T1000 (cell line): ENCODE data around the gene ARL6IP4.

Experiments used
- DNase-seq: peaks from one replicate; lab custom pipeline; 2025; ENCODE audit warnings: mixed read lengths; lab: John Stamatoyannopoulos, UW

ARL6IP4 gene

DNA sequence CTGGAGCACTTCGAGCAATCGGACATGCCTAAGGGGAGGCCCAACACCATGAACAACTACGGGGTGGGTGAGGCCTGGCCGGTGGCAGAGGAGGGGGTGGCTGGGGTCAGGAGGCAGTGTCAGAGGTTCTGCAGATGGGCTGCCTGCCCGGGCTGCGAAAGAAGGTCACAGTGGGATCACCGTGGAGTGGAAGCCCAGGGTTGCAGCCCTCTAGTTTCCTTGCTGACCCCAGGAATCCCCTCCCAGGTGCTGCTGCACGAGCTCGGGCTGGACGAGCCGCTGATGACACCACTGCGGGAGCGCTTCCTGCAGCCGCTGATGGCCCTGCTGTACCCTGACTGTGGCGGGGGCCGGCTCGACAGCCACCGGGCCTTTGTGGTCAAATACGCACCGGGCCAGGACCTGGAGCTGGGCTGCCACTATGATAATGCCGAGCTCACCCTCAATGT lies 1.9 kb upstream of the ARL6IP4 start:
- no peak for DNase-seq

DNA sequence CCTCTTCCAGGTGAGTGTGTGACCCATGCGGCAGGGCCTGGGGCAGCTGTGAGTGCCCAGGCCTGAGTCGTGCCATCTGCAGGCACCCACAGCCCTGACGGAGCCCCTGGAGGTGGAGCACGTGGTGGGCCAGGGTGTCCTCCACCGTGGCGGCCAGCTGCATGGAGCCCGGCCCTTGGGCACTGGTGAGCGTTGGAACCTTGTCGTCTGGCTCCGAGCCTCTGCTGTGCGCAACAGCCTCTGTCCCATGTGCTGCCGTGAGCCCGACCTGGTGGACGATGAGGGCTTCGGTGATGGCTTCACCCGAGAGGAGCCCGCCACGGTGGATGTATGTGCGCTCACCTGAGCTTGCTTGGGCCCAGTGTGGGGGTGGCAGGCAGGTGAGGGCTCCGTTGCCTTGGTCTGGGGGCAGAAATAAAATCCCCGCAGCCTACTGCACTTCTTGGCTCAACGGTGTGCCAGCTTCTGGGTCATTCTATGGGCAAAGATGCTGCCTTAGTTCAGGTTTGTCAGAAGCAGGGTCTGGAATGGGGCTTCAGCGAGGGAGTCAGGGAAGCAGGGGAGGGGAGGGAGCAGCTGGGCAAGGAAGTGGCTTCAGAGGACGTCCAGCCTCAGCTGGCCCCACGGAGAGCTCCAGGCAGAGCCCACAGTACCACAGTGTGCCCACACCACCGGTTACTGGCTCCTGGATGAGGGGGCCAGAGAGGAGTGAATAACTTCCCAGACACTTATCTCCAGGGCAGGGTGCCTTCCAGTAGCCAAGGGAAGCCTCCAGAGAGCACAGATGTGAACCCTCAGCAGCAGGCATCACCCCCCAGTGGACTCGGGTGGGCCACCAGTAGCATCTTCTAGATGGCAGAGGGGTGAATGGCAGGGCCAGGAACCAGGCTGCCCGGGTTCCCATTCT lies 1.2 kb upstream of the ARL6IP4 start:
- no peak for DNase-seq

DNA sequence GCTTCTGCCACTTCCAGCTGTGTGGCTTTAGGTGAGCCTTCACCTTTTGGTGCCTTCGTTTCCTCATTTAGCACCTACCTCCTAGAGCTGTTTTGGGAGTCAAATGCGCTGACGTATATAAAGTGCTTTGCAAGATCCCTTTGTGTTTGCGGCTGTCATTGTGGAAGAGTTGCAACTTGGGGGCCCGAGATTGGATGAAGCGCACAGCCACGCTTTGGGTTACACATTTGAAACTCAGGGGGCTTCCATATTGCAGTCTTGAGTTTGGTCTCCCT lies 636 bp upstream of the ARL6IP4 start:
- DNase-seq = no peak

DNA sequence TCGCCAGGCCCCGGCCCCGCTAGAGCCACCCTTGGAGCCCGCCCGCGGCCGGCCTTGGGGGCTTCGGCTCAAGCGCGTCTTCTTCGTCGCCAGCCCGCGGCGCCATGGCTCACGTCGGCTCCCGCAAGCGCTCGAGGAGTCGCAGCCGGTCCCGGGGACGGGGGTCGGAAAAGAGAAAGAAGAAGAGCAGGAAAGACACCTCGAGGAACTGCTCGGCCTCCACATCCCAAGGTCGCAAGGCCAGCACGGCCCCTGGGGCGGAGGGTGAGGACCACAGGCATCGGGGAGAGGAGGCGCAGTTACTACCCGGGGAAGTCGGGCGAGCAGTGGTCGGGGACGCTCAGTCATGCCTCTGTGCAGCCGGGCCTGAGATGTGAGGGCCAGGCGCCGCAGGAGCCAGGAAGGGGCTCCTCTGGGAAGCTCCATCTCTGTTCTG lies 573 bp downstream of the ARL6IP4 start:
- DNase-seq = no peak

DNA sequence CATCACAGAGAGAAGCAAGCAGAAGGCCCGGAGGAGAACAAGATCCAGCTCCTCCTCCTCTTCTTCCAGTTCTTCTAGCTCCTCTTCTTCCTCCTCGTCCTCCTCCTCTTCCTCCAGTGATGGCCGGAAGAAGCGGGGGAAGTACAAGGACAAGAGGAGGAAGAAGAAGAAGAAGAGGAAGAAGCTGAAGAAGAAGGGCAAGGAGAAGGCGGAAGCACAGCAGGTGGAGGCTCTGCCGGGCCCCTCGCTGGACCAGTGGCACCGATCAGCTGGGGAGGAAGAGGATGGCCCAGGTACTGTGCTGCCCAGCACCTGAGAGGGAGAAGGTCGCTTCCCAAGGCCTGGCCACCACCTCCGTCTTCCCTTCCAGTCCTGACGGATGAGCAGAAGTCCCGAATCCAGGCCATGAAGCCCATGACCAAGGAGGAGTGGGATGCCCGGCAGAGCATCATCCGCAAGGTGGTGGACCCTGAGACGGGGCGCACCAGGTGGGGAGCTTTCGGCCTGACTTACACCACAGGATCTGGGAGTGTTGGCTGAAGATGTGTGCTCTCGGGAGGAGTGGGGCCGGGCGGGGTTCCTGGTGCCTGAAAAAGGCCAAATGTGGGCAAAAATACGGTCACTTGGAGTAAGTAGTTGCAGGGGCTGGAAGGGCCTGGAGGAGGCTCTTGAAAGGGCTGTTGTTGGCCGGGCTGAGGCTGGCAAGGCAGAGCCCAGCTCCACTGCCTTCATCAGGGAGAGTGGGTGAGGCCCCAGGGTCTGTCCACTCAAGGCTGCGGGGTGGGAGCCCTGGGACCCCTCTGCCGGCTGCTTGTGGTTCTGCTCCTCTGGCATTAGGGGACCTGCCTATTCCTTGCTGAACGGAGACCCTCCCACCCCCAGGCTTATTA lies 1.4 kb downstream of the ARL6IP4 start:
- DNase-seq = no peak

DNA sequence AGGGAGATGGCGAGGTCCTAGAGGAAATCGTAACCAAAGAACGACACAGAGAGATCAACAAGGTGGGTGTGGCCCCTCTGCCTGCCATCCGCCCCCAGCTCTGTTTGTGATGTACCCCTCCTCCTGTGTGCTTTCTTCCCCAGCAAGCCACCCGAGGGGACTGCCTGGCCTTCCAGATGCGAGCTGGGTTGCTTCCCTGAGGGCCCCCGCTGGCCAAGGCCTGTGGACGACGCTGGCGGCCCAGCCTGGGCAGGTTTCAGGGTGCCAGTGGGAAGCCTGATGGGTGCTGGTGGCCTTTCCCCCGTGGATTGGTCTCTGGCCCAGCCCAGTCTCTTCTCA lies 2.0 kb downstream of the ARL6IP4 start:
- no peak for DNase-seq

DNA sequence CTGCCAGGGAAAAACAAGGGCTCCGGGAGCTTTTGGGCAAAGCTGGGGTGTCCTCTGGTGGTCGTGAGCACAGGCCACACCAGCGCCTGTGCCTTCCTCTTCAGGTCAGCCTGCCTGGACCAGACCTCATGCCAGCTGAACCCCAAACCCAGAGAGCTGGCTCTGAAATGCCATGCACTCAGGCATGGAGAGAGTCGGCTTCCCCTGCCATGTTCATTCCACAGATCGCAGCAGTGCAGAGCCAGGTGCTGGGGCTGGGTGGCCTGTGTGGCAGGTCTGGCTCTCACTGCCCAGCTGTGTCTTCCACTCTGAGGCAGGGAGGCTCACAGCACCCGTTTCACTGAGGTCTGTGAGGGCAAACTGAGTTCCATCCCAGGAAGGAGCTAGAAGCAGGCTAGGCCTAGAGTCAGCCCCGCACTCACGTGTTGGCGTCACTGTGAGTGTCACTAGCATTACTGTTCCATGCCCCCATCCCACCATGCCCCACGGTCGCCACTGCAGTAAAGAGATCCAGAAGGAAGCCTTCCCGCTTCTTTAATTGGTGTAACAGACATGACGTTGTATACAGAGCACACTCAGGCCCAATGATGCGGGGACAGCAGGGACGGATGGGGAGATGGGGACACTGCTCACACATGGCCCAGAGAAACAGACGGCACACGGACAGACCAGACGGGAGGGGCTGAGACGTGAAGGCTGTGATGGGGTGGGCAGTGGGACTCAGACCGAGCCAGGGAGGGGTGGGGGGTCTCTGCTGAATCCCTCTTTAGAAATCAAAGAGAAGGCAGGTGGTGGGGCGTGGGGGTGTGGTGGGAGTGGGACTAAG lies 2.7 kb downstream of the ARL6IP4 start:
- no peak for DNase-seq

DNA sequence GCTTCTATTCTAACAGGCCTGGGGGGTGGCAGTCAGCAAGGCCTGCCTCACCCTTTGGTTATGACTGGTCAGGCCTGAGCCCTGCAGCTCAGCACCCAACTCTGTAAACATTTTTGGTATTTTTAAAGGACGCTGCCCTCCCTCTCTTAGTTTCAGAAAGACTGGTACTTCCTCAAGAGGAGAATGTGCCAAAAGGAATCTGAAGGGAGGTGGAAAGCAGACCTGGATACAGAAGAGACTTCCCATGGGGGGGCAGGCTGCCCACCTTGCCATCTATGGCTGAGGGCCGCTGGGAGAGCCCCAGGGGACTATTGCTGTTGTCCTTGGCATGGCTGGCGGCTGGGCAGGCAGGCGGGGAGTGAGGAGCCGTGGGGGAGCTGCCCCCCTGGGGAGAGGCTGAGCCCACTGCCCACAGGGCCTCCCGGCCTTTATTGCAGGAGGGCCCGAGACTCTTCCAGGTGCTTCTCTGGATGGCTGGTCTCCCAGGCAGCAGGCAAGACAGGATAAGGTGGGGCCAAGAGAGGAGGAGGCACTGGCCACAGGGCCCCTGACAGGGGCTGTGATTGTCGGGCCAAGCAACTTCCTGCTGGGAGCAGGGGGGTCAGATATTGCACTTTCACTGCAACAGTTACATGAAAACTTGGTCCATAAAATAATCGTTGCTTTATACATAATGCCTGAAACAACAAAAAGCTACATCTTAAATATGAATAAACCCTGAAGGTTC lies 3.5 kb downstream of the ARL6IP4 start:
- no peak for DNase-seq

DNA sequence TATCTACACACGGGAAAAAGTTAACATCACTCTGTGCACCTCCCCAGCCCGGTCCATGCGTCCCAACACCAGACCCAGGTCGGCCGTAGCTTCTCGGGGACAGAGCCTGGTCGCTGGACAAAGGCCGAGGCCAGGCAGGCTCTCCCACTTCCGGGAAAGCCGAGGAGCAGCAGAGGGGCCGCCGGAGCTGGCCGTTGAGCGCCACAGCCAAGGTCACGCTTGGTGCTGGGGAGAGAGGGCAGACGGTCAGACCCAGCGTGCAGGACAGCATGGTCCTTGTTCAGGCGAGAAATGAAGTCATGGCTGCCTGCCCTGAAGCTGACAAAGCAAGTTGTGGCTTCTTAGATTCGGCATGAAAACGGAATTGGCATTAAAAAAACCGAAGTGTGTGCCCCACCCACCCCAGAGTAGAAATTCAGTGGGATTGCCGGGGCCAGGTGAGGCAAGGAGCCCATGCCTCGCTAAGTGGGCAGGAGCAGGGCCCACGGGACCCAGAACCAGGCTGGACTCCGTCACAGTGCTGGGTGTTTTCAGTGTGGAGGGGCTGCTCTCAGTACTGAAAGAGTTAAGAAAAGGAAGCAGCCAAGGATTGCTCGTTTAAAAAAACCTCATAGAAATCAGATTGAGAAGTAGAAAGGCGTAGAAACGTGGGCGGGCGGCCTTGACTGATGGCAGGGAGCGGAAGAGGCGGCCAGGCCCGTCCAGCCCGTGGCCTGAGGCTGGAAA lies 4.3 kb downstream of the ARL6IP4 start:
- DNase-seq = no peak

DNA sequence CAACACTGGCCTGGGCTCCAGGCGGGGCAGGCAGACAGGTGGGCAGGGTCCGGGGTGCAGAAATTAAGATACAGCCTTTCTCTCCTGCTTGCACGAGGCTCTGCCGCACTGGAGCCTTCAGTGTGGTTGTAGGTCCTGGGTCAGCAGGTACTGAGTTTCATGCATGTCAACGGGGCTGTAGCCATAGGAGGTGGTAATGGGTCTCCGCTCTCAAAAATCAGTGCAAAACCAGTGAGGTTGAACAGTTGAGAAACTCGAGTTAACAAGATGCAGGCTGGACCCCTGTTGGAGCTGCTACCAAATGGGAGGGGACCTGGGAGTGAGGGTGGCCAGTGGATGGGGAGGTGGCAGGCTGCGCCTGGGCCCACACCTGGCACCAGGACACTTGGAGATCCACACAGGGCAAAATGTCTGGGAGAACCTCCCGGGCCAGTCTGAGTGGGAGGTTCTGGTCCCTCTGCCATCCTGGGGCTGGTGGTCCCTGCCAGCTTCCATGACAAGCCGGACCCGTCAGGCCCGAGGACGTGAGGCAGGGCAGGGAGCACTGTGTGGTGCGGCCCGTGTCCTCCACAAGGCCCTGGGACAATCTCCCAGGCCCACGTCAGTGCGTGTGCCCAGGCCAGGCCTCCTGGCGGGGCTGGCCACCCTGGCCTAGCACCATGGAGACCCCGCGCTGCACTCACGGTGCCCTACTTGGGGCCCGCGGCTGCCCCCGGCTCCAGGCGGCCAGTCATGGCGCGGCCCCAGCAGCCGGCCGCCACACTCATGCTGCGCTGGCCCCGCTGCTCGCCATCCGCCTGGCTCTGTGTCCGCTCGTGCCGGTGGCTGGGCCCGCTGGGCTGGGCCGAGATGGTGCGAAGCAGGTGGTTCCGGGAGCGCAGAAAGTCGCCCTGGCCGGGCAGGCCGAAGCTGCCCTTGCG lies 5.1 kb downstream of the ARL6IP4 start:
- no peak for DNase-seq

DNA sequence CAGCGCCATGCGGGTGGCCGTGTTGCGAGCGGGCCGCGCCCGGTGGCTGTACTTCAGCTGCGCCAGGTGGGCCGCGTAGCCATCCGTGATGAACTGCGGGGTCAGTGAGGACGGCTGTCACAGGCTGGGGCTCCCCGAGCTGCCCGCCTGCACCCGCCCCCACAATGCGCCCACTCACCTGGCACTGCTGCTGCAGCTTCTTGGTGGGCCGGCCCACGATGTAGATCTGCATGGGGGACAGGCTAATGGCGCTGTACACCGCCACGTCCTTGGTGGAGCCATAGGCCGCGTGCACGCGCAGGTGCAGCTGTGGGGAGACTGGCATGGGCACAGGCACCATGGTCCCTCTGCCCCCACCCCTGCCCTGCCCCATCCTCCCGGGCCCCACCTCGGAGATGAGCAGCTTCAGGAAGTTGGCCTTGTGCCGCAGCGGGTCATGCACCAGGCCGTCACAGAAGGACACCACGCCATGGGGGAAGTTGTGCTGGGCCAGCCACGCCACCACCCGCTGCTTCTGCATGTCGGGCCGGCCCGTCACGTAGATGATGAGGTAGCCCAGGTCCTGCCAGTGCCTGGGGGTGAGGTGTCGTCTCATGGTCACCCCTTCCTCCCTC lies 5.9 kb downstream of the ARL6IP4 start:
- DNase-seq = no peak

DNA sequence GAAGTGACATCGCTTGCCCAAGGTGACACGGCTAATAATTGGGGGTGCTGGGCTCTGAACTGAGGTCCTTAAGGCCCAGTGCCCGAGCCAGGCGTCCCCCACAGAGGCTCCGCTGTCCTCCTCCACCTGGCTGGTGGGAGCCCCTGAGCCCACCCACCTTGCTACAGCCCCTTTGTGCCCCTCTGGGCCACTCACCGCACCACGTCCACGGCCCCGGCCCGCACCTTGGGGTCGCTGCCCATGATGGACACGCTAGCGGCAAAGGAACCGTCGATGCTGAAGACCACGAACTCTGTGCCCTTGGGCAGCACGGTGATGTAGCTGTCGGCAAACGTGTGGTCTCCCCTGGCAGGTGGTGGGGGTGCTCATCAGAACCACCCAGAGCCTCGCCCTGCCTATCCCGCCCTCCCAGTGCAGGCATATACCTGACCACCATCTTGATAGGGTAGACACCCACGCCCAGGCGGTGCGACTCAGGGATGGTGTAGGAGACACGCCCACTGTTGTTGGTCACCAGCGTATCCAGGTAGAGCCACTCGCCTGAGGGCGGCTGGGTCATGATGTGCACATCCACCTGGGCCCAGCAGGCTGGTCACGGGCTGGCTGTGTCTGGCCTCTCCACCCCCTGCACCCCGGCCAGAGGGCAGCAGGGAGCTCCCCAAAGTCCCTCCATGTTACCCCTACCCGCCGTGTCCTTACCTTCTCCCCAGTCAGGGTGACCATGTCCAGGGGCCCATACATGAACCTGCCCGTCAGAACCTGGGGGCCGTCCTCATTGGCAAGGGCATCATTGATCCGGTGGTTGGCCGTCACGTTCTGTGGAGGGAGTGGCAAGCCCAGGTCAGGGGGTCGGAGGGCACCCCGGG lies 6.8 kb downstream of the ARL6IP4 start:
- DNase-seq = no peak

DNA sequence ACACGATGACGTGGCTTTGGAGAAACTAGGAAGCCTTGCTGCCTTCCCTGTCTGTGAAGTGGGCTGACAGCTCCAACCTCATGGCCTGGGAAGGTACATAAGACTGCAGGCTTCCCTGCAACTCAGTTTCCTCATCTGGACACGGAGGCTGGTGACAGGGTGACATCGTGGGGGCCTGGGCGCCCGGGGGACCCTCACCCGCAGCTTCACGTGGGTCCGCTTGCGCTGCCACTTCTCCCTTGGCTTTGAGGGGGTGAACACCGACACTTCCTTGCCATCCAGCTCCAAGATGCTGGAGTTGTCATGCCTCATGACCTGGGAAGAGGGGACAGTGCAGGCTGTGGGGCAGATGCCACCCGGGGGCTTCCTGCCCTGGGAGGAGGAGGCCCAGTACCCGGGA lies 7.6 kb downstream of the ARL6IP4 start:
- no peak for DNase-seq

DNA sequence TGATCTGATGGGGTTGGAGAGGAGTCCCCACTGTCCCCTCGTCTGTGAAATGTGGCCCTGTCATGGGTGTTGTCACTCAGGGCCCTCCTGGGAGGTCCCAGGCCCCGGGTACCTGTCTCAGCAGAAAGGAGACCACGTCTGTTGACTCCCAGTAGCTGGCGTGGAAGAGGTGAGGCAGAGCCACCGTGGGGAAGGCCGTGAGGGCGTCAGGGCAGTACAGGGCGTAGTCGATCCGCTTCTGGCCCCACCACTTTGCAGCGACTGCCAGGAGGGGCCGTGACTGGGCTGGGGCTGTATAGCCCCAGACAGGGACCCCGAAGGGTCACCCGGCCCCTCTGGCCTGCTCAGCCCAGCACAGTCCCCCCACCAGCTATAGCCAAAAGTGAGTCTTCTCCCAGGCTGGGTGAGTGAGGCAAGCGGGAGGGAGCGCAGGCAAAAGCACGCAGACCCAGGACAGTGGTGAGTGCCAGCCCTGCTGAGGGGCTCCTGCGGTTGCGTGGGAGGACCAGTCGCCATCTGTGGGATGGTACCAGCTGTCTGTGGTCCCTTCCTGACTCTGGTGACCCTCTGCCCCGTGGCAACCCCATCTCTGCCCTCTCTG lies 8.2 kb downstream of the ARL6IP4 start:
- DNase-seq = no peak

DNA sequence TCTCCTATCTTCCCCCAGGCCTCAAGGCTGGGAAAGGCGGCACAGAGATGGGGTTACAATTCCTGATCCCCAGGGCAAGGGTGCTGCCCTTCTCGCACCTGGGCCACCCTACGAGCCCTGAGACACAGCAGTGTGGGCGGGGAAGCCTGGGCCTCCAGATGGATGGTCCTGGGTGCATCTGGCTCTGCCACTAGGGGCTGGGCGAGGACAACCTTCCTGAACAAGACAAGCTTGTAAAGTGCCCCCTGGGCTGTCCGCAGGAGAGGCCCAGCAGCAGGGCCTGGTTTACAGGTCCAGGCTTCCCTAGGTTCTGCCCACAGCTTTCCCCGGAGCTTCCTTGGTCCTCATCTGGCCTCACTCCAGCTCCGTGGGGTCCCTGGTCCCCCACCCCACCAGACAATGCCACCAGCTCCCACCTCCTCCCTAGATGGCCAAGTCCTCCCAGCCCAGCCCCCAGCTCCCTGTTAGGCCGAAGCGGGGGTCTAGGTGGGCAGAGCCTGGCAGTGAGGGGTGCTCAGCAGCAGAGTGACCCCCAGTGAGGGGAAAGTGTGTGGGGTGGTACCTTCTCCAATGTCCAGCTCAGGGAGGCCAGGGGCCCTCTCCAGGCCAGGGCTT lies 8.9 kb downstream of the ARL6IP4 start:
- DNase-seq = no peak

DNA sequence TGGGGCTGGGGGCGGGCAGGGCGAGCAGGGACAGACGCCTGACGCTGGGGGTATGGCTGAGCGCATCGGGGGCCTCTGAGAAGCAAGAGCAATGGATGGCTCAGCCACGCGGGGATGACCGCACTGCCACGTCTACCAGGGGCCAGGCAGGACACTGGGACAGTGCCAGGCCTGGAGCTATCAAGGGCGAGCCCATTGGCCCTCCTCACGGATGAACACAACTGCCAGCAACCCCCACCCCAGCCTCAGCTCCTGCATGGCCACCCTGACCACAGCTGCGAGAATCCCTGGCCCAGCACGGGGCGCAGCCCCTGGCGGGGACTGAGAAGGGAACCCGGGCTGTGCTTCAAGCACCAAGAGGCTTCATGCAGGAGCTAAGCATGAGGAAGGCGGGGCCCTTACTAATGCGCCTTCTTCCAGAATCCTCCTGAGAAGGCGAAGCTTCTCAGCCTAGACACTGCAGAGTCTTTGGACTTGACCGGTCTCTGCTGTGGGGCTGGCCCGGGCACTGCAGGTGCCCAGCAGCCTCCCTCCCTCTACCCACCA lies 9.5 kb downstream of the ARL6IP4 start:
- DNase-seq = no peak

DNA sequence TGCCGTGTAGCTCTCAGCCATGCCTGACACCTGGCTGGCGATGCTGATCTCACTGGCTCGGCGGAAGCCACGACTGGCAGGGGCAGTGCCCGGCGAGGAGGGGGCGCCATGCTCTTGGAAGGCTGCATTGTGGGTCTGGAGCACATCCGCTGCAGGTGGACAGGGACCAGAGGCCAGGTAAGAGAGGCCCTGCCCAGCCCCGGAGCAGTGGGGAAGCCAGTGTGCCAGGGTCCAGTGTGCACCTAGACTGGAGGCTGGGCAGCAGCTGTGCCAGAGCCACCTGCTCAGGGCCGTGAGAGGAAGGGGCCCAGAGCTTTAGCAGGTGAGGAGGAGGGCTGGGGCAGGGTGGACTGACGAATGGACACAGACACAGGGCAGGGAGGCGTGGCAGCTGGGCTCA lies 10.1 kb downstream of the ARL6IP4 start:
- DNase-seq = no peak
